HG03575 (cell line): Measurements from ENCODE around the gene ADCY5.
"Not testable (repeated sequence)": the region's sequence is repeated elsewhere in the genome, so short reads cannot be mapped to it uniquely, and the experiment has no call there.

Experiments
- ATAC-seq: cut with Tn5 transposase; IDR thresholded peaks from one replicate; pipeline ENCODE4 v1.9.1; 2021; ENCODE audit not compliant: unreplicated experiment, insufficient number of reproducible peaks, low FRiP score; ENCODE audit errors: extremely low read depth

Gene ADCY5

GRCh38 chr3:123270818-123271217 is 178.1 kb downstream of the ADCY5 start:
- no peak for ATAC-seq

- no peak for ATAC-seq
These were observed 181.1 kb downstream of the ADCY5 start for GRCh38 chr3:123267821-123268220.

GRCh38 chr3:123263941-123264340 is 184.9 kb downstream of the ADCY5 start:
- no peak for ATAC-seq

- no peak for ATAC-seq
These were observed 186.0 kb downstream of the ADCY5 start for GRCh38 chr3:123262868-123263267.

GRCh38 chr3:123262226-123262625 is 186.7 kb downstream of the ADCY5 start:
- ATAC-seq: no peak

- no peak for ATAC-seq
These were observed 187.2 kb downstream of the ADCY5 start for GRCh38 chr3:123261666-123262065.

- no peak for ATAC-seq
These were observed 190.0 kb downstream of the ADCY5 start for GRCh38 chr3:123258811-123259420.

GRCh38 chr3:123258359-123258758 is 190.5 kb downstream of the ADCY5 start:
- no peak for ATAC-seq

GRCh38 chr3:123256256-123256655 is 192.6 kb downstream of the ADCY5 start:
- ATAC-seq: no peak

- no peak for ATAC-seq
These were observed 202.0 kb downstream of the ADCY5 start for GRCh38 chr3:123246866-123247265.

- ATAC-seq: no peak
These were observed 204.8 kb downstream of the ADCY5 start for GRCh38 chr3:123244128-123244527.

- no peak for ATAC-seq
These were observed 209.1 kb downstream of the ADCY5 start for GRCh38 chr3:123239756-123240155.

GRCh38 chr3:123239186-123239585 is 209.7 kb downstream of the ADCY5 start:
- not testable (repeated sequence) for ATAC-seq

GRCh38 chr3:123236902-123237301 is 212.0 kb downstream of the ADCY5 start:
- no peak for ATAC-seq
